ENCODE results near the gene MAPK11.

The MAPK11 gene

DNA sequence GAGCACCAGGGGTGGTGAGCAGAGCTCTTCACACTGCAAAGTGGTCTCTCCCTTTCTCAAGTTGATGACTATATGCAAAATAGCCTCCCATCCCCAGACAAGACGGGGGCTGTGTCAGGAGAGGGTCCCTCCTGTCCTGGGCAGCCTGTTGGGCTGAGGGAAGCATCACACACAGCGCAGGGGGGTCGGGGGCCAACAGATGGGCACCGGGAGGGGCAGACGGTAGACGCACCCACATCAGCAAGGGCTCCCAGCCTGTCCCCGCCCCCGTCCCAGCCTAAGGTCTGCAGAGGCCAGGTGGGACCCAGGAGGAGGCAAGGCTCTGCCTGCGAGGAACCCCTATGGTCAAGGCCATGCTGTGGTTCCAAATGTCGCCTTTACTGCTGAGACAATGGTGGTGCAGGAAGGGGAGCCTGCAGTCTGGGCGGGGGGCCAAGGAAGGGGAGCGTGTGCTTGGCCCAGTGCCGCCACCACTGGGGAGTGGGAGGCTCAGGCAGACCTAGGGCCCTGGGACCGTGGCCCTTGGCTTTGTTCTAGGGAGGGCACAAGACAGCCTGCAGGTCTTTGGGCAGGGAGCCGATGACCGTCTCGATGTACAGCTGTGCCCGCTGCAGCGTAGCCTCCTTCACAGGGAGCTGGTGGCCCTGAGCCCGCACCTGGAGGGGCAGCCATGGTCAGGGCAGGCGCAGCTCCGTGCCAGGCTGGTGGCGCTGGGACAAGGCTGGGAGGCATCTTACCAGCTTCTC is 41.6 kb upstream of the MAPK11 start:
- Mint-ChIP-seq H3K36me3 (no peaks in the 10 kb centered on the region), H3K9me3 (no peaks in the 10 kb centered on the region), H3K4me1 (peaks cover 32 to 40% of the 10 kb centered on the region in 2 donors), H3K27ac (no peak overlapping the region), H3K27me3 (peaks cover 0 to 6% of the 10 kb centered on the region in 2 donors), H3K4me3 (no peak overlapping the region)
- no peak for DNase-seq
- no peak for ATAC-seq (replicated peaks)

DNA sequence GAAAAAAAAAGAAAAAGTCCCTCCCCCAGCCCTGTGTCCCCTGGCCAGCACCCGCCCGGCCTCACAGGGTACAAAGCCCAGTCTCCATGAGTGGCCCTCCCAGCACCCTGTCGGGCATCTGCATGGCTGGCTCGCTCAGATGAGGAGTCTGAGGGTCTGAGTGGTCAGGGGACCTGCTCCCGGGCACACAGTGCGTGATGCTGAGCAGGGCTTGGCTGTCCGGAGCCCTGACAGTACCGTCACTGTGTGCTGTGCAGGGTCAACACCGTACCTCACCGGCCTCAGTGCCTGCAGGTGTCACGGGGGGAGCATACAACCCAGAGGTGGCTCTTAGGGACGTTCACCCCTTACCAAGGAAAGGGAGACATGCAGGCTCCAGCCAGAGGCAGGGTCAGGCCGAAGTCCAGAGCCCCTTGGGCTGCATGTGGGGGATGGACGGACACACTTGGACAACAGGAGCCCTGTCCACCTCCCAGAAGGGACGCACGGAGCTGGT is 40.8 kb upstream of the MAPK11 start:
- peaks cover 0 to 9% of the 10 kb centered on the region in 2 donors for H3K27me3 Mint-ChIP-seq
- no peak for DNase-seq
- ATAC-seq (replicated peaks) = no peak
- H3K27ac Mint-ChIP-seq = no peak overlapping the region
- H3K4me3 Mint-ChIP-seq = no peak overlapping the region
- no peaks in the 10 kb centered on the region for H3K9me3 Mint-ChIP-seq
- H3K4me1 Mint-ChIP-seq = peaks cover 36 to 45% of the 10 kb centered on the region in 2 donors
- H3K36me3 Mint-ChIP-seq = no peaks in the 10 kb centered on the region

DNA sequence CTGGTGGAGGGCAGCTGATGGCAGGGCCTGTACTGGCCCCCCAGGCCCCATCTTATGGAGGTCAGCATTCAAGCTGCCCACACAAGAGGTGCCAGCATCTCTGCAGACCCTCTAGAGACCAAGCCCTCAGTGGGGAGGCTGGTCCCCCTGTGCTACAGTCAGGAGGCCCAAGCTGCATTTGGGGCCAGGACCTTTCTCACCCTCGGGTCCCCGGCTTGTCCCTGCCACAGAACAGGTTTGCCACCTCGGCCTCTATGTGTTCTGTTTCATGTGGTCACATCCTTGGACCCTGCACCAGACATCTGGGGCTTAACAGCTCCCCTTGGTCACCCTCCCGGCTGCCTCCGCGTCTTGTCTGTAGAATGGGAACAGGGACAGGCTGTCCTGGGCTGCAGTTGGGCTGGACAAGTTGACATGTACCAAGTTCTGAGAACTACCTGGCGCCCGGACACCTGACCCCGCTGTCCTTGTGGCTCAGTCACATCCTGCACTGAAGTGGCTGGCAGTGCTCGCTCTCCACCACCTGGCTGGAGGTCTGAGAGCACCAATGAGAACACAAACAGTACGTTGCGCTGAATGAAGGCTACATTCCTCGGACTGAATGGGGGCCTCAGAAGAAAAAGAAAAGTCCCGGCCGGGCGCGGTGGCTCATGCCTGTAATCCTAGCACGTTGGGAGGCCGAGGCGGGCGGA is 40.0 kb upstream of the MAPK11 start:
- ATAC-seq (replicated peaks) = no peak
- peaks cover 37 to 48% of the 10 kb centered on the region in 2 donors for H3K4me1 Mint-ChIP-seq

DNA sequence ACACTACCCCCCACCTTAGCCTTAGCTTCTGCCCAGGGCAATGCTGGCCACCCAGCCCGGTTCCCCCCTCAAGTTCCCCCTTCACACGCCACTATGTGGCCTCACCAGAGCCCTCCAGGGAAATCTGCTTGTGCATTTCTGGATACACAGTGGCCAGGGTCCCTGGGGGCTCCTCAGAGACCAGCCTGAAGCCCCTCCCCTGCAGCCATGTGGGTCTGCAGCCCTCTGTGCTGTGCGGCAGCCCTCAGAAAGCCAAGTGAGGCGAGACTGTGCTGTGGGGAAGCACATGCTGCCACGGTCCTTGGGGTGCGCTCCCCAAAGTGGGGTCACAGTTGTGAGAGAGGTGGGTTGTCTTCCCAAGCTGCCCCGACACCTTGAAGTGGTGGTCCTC is 39.4 kb upstream of the MAPK11 start:
- ATAC-seq (replicated peaks) (no peak), DNase-seq (no peak)
- H3K9me3 Mint-ChIP-seq = no peaks in the 10 kb centered on the region
- H3K27me3 Mint-ChIP-seq = peaks cover 0 to 13% of the 10 kb centered on the region in 2 donors
- H3K4me3 Mint-ChIP-seq = no peak overlapping the region
- H3K4me1 Mint-ChIP-seq = peaks cover 38 to 48% of the 10 kb centered on the region in 2 donors
- no peak overlapping the region for H3K27ac Mint-ChIP-seq
- H3K36me3 Mint-ChIP-seq = no peaks in the 10 kb centered on the region

More for the DNA sequence above, 40.0 kb upstream of the MAPK11 start:
- DNase-seq = no peak
- Mint-ChIP-seq H3K27me3 (peaks cover 0 to 13% of the 10 kb centered on the region in 2 donors), H3K4me3 (no peak overlapping the region), H3K9me3 (no peaks in the 10 kb centered on the region), H3K36me3 (no peaks in the 10 kb centered on the region), H3K27ac (no peak overlapping the region)

DNA sequence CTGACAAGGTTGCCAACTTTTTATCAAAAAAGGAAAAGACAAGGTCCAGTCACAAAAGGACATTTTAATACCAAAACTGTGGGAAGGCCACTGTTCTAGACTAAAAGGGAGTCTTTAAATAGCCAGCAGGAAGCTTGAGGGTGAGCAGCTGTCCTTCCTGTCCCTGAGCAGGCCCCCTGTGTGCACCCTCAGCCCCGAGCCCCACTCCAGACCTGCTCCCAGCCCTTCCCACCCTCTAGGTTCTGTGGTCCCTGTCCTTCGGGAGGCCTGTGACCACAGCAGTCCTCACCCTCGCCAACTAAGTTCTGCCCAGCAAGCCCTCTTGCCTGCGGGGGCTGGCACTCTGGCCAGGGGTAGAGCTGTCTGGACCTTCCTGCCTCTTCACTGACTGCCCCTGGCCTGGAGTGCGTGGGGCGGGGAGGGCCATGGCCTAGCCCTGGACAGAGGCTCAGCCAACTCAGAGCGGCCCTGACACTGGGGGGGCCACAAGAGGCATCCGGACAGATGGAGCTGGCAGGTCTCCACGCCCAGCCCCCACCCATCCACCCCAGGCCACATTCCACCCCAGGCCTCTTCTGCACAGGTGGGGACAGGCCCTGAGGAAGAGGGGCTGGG is 38.9 kb upstream of the MAPK11 start:
- H3K4me1 Mint-ChIP-seq = peaks cover 37 to 48% of the 10 kb centered on the region in 2 donors
- H3K27ac Mint-ChIP-seq = peak overlapping the region; percentile 15
- ATAC-seq (replicated peaks) = no peak
- H3K36me3 Mint-ChIP-seq = no peaks in the 10 kb centered on the region
- H3K9me3 Mint-ChIP-seq = no peaks in the 10 kb centered on the region
- DNase-seq = no peak
- peaks cover 0 to 15% of the 10 kb centered on the region in 2 donors for H3K27me3 Mint-ChIP-seq
- peak overlapping the region; percentile 10 to 25 for H3K4me3 Mint-ChIP-seq

DNA sequence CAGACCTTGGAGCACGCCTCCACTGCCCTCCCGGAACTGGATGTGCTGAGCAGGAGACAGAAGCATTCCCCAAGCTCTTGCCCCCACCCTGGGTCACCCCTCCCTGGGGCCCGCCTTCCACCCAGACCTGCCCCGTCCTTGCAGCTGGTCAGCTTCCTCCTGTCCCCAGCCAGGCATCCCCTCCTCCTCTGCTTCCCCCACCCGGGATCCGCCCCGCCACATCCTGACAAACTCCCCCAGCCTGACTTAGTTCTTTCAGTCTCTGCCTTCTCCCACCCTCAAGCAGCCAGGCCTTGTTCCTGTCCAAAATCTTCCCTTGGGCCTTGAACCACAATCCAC is 38.4 kb upstream of the MAPK11 start:
- peak overlapping the region; percentile 15 for H3K27ac Mint-ChIP-seq

DNA sequence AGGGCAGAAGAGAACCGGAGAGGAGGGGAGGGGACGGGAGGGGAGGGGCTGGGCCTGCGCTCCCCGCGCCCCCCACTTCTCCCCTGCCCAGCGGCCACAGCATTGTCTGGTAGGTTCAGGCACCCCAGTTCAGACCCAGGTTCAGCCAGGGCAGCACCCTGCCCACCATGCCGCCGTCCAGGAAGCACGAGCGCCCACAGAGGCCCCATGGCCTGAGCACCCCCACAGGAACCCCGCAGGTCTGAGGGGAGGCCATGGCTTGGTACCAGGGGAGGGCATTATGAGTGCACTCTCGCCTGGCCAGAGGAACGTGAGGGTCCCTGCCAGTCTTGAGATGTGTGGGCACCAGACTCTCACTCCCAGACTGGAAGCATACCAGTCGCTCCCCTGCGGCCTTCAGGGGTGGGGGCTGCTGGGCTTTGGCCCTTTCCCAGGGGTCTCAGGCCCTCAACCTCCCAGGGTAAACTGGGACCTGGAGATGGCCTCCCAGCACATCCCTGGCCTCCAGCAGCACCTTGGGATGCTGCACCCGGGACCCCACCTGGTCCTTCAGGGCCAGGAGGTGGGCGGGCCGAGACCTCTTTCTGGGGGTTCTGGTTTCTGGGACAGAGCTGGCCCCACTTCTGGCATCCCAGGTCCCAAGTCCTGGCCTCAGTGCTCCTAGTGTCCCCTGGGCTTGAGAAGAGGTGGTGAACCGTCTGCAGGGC is 37.9 kb upstream of the MAPK11 start:
- DNase-seq = no peak
- Mint-ChIP-seq H3K4me1 (peaks cover 42 to 52% of the 10 kb centered on the region in 2 donors), H3K9me3 (no peaks in the 10 kb centered on the region), H3K36me3 (no peaks in the 10 kb centered on the region), H3K27ac (peak overlapping the region; percentile 15), H3K4me3 (peak overlapping the region; percentile 56 to 62), H3K27me3 (peaks cover 0 to 19% of the 10 kb centered on the region in 2 donors)
- no peak for ATAC-seq (replicated peaks)

More for the DNA sequence above, 38.4 kb upstream of the MAPK11 start:
- ATAC-seq (replicated peaks) (no peak), DNase-seq (no peak)
- Mint-ChIP-seq H3K4me3 (peak overlapping the region; percentile 10 to 25), H3K36me3 (no peaks in the 10 kb centered on the region), H3K27me3 (peaks cover 0 to 17% of the 10 kb centered on the region in 2 donors), H3K4me1 (peaks cover 39 to 48% of the 10 kb centered on the region in 2 donors), H3K9me3 (no peaks in the 10 kb centered on the region)

DNA sequence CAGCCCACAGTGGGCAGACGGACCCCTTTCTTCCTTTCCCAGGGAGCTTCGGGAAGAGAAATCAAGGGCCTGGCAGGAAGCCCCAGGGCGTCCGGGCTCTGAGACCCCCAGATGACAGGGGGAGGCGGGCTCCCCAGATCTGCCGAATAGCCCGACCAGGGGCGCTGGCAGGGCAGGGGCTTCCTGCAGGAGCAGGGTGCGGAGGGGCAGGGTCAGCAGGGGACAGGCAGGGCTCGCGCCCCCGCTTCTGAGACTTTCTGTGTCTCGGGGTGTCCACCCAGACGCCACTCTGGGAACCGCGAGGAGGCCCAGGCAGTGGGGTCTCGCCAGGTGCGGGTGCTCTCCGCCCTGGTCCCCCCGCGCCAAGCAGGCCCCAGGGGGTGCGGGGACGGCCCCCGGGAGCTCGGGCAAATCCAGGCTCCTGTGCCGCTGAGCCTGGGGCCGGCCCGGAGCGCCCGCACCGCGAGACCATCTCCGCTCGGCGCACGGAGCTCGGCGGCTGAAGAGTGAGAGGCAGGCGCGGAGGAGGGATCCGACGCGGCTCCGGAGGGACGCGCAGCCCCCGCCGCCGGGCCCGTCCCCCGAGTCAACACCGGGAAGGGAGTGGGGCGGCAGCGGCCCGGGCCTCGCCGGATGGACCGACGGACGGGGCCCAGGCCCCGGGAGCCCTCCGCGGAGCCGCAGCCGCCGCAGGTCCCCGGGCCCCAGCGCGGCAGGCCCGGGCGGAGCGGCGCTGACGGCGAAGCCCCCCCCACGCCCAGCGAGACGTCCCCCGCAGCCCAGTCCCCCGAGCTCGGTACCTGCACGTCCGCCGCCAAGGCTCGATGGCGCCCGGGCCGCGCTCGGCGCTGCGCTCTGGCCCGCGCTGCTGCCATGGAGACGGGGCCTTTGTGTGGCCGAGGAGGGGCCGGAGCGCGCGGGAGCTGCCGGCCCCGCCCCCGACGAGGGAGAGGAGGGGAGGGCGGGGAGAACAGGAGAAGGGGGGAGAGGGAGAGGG is 36.9 kb upstream of the MAPK11 start, which contains the start of gene PLXNB2:
Gene PLXNB2 (minus strand): TSS at position 894 of the 997 bp plus-strand sequence. CDS start 17,062 bp downstream, outside the sequence.
- Mint-ChIP-seq H3K4me3 (peak within 1 kb of the TSS; percentile 56 to 64), H3K27ac (peak within 1 kb of the TSS; percentile 15), H3K4me1 (peaks cover 46 to 62% of the 10 kb centered on the region in 2 donors), H3K27me3 (peaks cover 0 to 25% of the 10 kb centered on the region in 2 donors), H3K9me3 (no peaks in the 10 kb centered on the region), H3K36me3 (no peaks in the 10 kb centered on the region)
- ATAC-seq (replicated peaks) (peak; percentile 44 to 45), DNase-seq (no peak)

DNA sequence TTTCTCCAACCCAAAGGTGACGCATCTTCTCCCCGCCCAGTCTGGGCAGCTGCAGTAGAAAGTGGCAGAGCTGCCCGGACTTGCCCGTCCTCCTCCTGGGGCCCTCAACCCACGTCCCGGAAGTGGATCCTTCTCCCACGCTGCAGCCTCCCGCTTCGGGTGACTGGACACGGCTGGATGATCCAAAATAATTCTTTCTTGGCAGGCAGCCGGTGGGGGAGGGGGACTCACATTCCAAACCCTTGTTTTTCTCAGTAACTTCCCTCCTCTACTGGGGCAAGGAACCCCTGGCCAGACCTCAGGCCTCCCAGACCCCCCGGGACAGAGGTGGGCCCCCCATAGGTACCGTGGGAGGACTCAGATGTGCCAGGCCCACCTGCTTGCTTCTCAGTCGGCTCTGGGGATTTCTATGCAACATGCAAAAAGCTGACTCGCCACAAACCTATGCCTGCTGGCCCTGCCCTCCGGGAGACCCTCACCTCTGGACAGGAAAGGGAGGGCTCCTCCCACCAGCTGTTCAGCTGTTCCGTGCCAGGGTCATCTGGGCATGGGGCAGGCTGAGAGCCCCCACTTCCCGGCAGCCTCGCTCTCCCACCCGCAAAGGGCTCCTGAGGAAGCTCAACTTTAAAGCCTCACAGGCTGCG is 35.9 kb upstream of the MAPK11 start:
- Mint-ChIP-seq H3K27ac (peak overlapping the region; percentile 77), H3K9me3 (no peaks in the 10 kb centered on the region), H3K27me3 (peaks cover 0 to 35% of the 10 kb centered on the region in 2 donors), H3K4me3 (peak overlapping the region; percentile 64 to 82), H3K36me3 (no peaks in the 10 kb centered on the region), H3K4me1 (peaks cover 54 to 66% of the 10 kb centered on the region in 2 donors)
- ATAC-seq (replicated peaks) = peak; percentile 41 to 45
- no peak for DNase-seq

DNA sequence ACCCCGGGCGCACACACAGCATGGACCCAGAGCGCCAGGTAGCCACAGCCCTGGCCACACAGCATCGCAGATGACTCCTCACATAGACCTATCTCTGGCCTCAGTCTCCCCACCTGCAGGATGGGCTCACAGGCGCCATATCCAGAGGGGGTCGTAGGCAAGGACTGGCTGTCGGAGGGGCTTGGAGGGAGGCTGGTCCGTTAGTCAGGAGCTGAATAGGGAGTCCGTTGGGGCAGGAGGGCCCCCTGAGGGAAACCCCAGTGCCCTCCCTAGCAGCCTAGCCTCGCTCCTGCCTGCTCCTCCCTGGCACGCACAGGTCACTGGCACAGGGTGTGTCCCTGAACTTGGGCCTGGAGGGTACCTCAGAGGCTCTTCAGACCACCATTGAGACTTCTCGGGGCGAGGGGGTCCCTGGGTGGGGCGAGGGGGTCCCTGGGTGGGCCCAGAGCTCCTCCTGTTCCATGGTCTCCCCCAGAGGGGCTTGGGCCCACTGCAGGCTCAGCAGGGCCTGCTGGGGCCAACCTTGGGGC is 35.3 kb upstream of the MAPK11 start:
- Mint-ChIP-seq H3K4me1 (peaks cover 58 to 72% of the 10 kb centered on the region in 2 donors), H3K9me3 (no peaks in the 10 kb centered on the region), H3K27ac (peak overlapping the region; percentile 65), H3K36me3 (no peaks in the 10 kb centered on the region), H3K27me3 (peaks cover 0 to 40% of the 10 kb centered on the region in 2 donors), H3K4me3 (peak overlapping the region; percentile 56 to 64)
- ATAC-seq (replicated peaks) = peak in 1 of 2 donors; percentile 3
- DNase-seq = no peak

DNA sequence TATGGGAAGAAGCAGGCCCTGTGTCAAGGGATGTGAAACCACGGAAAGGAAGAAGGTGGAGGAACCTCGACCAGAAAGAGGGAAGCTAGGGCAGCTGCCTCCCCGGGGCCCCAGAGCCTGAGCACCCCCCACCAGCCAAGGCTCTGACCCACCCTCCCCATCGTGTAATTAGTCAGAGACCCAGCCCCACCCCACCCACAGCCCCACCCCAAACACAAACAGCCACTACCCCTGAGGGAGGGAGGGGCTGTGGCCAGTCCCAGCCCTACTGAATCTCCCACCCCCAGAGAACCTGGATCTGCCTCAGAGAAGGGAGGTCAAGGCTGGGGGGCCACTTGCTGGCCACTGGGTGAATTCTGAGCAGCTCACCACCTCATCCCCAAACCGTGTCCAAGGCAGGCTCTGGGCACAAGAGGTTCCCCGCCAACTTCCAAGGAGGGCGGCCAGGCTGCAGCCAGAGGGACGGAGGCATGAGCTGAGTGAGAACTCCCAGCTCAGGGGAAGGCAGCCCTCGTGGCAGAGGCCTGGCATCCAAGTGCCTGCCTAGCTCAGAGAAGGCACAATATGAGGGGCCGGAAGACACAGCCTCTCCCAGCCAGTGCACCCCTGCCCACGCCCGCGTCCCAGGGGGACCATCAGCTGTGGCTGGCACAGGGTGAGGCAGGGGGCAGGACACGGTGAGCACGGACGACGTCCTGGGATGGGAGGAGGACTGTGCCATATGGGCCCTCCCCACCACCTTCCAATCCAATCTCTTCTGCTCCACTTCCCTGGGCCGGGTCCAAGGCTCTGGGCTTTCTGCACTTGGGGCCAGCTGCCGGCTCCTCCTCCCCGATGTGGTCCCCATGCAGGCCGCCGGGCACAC is 34.6 kb upstream of the MAPK11 start:
- H3K36me3 Mint-ChIP-seq = no peaks in the 10 kb centered on the region
- ATAC-seq (replicated peaks) (peak; percentile 1 to 10), DNase-seq (no peak)
- peaks cover 0 to 40% of the 10 kb centered on the region in 2 donors for H3K27me3 Mint-ChIP-seq
- peaks cover 58 to 72% of the 10 kb centered on the region in 2 donors for H3K4me1 Mint-ChIP-seq
- H3K4me3 Mint-ChIP-seq = peak overlapping the region; percentile 39 to 68
- no peaks in the 10 kb centered on the region for H3K9me3 Mint-ChIP-seq
- peak overlapping the region; percentile 65 for H3K27ac Mint-ChIP-seq
